ENCODE data around the gene TRAPPC14.
"Not testable (repeated sequence)": the region's sequence is repeated elsewhere in the genome, so short reads cannot be mapped to it uniquely, and the experiment has no call there.

TRAPPC14 gene, protein sequence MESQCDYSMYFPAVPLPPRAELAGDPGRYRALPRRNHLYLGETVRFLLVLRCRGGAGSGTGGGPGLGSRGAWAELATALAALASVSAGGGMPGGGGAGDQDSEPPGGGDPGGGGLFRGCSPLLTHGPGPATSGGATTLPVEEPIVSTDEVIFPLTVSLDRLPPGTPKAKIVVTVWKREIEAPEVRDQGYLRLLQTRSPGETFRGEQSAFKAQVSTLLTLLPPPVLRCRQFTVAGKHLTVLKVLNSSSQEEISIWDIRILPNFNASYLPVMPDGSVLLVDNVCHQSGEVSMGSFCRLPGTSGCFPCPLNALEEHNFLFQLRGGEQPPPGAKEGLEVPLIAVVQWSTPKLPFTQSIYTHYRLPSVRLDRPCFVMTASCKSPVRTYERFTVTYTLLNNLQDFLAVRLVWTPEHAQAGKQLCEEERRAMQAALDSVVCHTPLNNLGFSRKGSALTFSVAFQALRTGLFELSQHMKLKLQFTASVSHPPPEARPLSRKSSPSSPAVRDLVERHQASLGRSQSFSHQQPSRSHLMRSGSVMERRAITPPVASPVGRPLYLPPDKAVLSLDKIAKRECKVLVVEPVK
- 31.1 to 42.4 reads per million in 2 experiments for total RNA-seq

GRCh38 chr7:100158229-100159098 lies at the start of gene TRAPPC14:
TRAPPC14 (minus strand) TSS chr7:100158723; CDS start chr7:100158499, 224 bp downstream.
- peak; percentile 83 for DNase-seq (ENCODE audit: low read depth)

DNA sequence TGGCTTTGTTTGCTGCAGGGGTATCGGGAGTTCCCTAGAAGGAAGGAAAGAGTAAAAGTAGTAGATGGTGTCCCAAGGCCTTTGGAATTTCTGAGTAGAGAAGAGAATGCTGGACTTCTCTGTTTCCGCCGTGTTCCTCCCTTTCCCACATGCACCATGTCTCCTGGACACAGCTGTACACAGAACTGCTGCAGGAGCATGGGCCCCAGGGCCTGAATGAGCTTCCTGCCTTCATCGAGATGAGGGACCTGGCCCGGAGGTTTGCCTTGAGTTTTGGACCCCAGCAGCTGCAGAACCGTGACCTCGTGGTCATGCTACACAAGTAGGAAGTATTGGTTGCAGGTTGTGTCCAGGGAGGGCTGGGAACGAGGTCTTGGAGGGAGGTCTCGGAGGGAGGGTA lies 45.9 kb upstream of the TRAPPC14 start:
- no peak for DNase-seq (ENCODE audit: low read depth)

GRCh38 chr7:100200693-100201092 lies 42.2 kb upstream of the TRAPPC14 start:
- no peak for DNase-seq (ENCODE audit: low read depth)

GRCh38 chr7:100198266-100198665 lies 39.7 kb upstream of the TRAPPC14 start:
- DNase-seq (ENCODE audit: low read depth): no peak

DNA sequence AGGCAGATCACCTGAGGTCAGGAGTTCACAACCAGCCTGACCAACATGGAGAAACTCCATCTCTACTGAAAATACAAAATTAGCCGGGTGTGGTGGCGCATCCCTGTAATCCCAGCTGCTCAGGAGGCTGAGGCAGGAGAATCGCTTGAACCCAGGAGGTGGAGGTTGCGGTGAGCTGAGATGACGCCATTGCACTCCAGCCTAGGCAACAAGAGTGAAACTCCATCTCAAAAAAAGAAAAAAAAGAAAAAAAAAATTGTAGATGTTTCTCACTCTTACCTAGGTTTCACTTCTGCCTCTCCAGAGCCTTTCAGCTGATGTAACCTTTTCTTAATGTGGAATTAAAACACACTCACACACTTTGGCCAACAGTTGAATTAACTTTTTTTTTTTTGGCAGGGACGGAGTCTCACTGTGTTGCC lies 37.4 kb upstream of the TRAPPC14 start:
- DNase-seq (ENCODE audit: low read depth): not testable (repeated sequence)

GRCh38 chr7:100195222-100195621 lies 36.7 kb upstream of the TRAPPC14 start:
- DNase-seq (ENCODE audit: low read depth): no peak

GRCh38 chr7:100192969-100193368 lies 34.4 kb upstream of the TRAPPC14 start:
- no peak for DNase-seq (ENCODE audit: low read depth)

DNA sequence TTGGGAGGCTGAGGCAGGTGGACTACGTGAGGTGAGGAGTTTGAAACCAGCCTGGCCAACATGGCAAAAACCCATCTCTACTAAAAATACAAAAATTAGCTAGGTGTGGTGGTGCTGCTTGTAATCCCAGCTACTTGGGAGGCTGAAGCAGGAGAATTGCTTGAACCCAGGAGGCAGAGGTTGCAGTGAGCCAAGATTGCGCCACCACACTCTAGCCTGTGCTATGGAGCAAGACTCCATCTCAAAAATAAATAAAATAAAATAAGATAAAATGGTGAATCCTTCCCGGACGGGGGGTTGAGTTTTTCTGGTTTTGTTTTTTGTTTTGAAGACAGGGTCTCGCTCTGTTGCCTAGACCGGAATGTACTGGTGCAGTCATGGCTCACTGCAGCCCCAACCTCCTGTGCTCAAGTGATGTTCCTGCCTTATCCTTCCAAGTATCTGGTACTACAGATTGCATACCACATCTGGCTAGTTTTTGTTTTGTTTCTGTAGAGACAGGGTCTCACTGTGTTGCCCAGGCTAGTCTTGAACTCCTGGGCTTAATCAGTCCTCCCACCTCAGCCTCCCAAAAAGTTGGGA lies 33.8 kb upstream of the TRAPPC14 start:
- not testable (repeated sequence) for DNase-seq (ENCODE audit: low read depth)

DNA sequence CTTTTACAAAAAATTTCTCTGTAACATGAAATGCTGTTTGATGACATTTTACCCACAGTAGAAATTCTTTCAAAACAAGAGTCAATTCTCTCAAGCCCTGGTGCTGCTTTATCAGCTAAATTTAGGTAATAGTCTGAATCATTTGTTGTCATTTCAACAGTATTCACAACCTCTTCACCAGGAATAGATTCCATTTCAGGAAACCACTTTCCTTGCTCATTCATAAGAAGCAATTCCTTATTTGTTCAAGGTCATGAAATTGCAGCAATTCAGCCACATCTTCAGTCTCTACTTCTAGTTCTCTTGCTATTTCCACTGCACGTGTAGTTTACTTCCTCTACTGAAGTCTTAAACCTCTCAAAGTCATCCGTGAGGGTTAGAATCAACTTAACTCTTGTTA lies 33.3 kb upstream of the TRAPPC14 start:
- no peak for DNase-seq (ENCODE audit: low read depth)

- no peak for DNase-seq (ENCODE audit: low read depth)
Observed at GRCh38 chr7:100190048-100190711, 31.7 kb upstream of the TRAPPC14 start.

GRCh38 chr7:100189061-100189460 lies 30.5 kb upstream of the TRAPPC14 start:
- DNase-seq (ENCODE audit: low read depth): no peak

GRCh38 chr7:100185726-100186125 lies 27.2 kb upstream of the TRAPPC14 start:
- DNase-seq (ENCODE audit: low read depth): no peak

DNA sequence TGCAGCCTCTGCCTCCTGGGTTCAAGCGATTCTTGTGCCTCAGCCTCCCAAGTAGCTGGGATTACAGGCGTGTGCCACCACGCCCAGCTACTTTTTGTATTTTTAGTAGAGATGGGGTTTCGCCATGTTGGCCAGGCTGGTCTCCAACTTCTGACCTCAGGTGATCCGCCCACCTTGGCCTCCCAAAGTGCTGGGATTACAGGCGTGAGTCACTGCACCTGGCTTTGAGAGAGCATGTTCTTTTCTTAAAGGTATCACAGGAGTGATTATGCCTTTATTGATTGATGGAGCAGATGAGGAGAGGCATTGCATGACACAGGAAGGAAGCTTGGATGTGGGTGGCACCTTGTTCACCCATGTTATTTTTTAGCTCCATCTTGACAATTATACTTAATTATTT lies 24.6 kb upstream of the TRAPPC14 start:
- DNase-seq (ENCODE audit: low read depth): not testable (repeated sequence)

DNA sequence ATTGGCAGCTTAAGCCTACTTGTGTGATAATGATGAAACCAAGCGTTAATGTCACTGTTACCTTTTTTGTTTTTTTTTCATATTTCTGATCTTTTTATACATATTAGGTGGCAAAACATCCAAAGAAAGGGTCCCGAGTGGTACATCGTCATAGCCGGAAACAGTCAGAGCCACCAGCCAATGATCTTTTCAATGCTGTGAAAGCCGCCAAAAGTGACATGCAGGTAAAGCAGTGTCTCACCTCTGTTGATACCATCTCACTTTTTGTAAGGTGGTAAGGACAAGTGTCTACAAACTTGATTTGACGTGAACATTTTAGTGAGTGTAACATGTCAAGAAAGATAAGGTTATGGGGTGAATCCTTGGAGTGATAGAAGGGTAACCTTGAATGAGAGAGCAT lies 24.1 kb upstream of the TRAPPC14 start:
- not testable (repeated sequence) for DNase-seq (ENCODE audit: low read depth)

GRCh38 chr7:100180084-100180483 lies 21.6 kb upstream of the TRAPPC14 start:
- not testable (repeated sequence) for DNase-seq (ENCODE audit: low read depth)

DNA sequence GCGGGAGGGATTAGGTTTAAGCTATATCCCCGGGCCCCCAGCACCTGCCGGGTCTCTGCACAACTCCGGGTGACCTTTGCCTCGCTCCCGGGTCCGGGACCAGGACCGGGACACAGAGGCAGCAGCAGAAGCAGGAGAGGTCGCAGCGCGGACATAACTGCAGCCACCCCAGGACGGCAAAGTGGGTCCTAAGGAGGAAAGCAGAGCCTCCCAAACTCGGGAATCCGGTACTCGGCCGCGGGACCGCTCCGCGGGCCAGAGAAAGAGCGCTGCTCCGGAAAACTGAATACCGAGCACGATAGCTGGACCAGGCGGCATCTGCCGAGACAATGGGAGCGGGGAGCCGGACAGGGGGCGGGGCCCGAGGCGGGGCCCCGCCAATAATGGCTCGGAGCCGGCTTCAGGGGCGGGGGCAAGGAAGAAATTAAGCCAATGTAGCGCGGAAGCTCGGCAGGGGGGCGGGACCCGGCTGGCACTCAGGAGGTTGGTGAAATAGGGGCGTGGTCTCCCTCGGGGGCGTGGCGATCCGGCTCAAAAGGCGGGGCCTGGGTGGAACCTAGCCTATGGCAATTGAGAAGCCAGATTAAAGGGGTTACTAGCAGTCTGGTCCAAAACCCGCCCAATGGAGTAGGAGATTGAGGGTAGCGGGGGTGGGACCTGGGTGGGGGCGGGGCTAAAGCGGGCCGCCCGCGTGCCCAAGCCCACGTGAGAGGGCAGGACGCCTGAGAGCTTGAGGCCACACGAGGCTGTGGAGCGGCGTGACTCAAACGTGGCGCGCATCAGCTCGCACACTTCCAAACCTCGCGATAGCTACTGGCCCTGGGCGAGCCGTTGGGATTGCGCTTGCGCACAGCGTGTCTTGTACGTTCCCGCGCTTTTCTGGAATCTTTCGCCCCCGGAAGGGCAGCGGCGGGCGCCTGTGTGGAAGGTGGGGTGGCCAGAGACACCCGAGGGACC lies 18.8 kb upstream of the TRAPPC14 start, which contains the start of the genes GPC2 and STAG3:
TSS of gene GPC2 (minus strand) at position 337 of the 957 bp plus-strand sequence. CDS start at position 155, 182 bp downstream.
TSS of gene STAG3 (plus strand) at position 874 of the 957 bp plus-strand sequence. CDS start 2,639 bp downstream, outside the sequence.
- peak; percentile 96 for DNase-seq (ENCODE audit: low read depth)

DNA sequence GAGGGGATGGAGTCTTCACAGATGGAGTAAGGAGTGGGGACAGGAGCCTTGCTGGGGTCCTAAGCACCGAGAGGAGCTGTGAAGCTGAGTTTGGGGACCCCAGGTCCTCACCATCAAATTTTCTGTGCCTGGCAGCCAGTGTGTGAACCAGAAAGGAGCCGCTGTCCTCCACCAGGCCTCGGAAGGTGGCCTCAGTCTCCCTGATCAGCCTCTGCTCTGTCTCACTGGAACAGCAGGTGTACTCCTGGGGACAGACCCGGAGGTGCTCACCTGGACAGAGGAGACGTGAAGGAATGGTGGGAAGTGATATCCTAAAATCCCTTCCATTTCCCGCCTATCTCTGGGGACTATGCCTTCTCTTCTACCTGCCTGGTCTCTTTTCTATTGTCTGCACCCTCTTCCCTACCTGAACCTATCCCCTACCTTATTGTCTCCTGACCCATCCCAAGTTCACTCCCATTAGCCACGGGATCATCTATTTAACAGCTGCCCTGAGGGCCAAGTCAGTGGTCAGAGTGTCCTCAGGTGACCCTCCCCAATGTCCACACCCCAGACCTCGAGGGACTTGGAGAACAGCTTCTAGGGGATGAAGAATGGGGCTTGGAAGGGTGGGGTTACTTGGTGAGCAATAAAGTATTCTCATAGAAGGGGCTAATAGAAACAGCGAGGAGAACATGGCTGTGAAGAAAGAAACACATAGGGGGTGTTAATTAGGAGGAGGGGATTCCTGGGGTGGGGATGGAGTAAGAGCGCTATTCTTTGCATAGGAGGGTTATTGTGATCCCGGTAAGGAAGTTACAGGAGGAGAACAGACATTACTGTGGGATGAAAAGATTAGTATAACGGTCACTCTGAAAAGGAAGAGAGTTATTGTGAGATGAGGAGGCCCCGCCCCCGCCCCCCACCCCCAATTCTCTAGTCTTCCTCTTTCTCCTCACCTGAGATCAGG lies 17.8 kb upstream of the TRAPPC14 start:
- DNase-seq (ENCODE audit: low read depth): no peak

DNA sequence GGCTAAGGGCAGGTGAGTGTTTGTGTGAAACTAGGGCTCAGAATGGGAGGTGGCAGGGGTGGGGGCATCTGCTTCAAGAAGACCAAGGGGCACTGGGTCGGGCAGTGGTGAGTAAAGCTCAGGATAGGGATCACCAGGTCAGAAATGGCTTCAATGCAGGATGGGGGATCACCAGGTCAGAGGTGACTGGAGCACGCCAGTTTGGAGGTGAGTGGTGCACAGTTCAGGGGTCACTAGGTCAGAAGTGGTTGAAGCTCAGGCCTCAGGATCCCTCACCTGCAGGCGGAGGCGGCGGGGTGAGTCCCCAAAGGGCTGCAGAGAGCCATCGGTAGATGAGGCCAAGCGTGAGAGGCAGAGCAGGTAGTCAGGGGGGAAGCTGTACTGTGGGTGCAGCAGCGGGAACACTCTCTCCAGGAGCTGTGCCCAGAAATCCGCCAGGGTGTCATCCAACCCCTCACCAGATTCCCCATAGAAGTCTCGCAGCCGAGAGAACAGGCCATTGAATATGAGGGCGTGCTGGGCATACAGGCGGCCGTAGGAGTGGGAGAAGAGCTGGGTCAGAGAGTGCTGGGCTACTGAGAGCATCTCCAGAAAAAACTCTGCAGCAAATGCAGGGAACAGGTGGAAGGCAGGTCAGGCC lies 16.9 kb upstream of the TRAPPC14 start:
- no peak for DNase-seq (ENCODE audit: low read depth)

Data from T follicular helper cell (primary cell).